Esophagus mucosa (tissue), 1 donor: ENCODE data around the gene OMG. TPM values are rescaled to one million over a fixed set of nuclear protein-coding genes. Genes with fewer than 3 reads are reported as not detected.

Source experiments
- ATAC-seq: fragments of 200-7000 bp; cut with Tn5 transposase; one replicate; pipeline ENCODE4 v1.9.1; 2020
- total RNA-seq: library from RNA; stranded (reverse); gene quantifications from one replicate; pipeline ENCODE4 v1.2.4, GENCODE V29; 2023
- donor health status: DM: yes; HTN: yes; CAD: no.

Gene OMG
- total RNA-seq, 1 donor from 2014 or later, result not detected

- ATAC-seq, result no peak
Observed at GRCh38 chr17:31256936-31257335, 40.1 kb downstream of the OMG start.

- ATAC-seq, result no peak
Observed at GRCh38 chr17:31254654-31255053, 42.4 kb downstream of the OMG start.

GRCh38 chr17:31252741-31253140 is 44.3 kb downstream of the OMG start:
- no peak for ATAC-seq

GRCh38 chr17:31251970-31252328 is 45.1 kb downstream of the OMG start:
- no peak for ATAC-seq

GRCh38 chr17:31251105-31251969 is 45.7 kb downstream of the OMG start:
- no peak for ATAC-seq

- ATAC-seq, result no peak
Observed at GRCh38 chr17:31250229-31250628, 46.8 kb downstream of the OMG start.

- no peak for ATAC-seq
Observed at GRCh38 chr17:31249835-31250141, 47.3 kb downstream of the OMG start.

GRCh38 chr17:31248986-31249834 is 47.8 kb downstream of the OMG start:
- ATAC-seq, result no peak

Other genes with a start within 250 kb of the OMG start
- 21.6 TPM for gene NF1, start 202.3 kb downstream of the OMG start, total RNA-seq
- gene EVI2B, start 16.8 kb upstream of the OMG start, total RNA-seq, result 1.3 TPM
- gene EVI2A, start 24.4 kb upstream of the OMG start, total RNA-seq, result 0.52 TPM
- gene RAB11FIP4, start 94.4 kb upstream of the OMG start, total RNA-seq, result 10.3 TPM